HG03175 (cell line): ENCODE results near the gene LGMN.
"Not testable (repeated sequence)": the region's sequence is repeated elsewhere in the genome, so short reads cannot be mapped to it uniquely, and the experiment has no call there.

Experiments
- ATAC-seq: cut with Tn5 transposase; IDR thresholded peaks from one replicate; pipeline ENCODE4 v1.9.1; 2021; ENCODE audit warnings: mild to moderate bottlenecking, moderate library complexity; ENCODE audit not compliant: unreplicated experiment

The LGMN gene

GRCh38 chr14:92729634-92730358 lies 18.6 kb downstream of the LGMN start:
- peak; percentile 86 for ATAC-seq

- peak; percentile 62 for ATAC-seq
These were observed 19.6 kb downstream of the LGMN start for GRCh38 chr14:92728759-92729364.

GRCh38 chr14:92726933-92727262 lies 21.5 kb downstream of the LGMN start:
- ATAC-seq = no peak

- ATAC-seq = no peak
These were observed 22.1 kb downstream of the LGMN start for GRCh38 chr14:92726135-92726932.

GRCh38 chr14:92724516-92725340 lies 23.7 kb downstream of the LGMN start:
- ATAC-seq = no peak

GRCh38 chr14:92719890-92720323 lies 28.5 kb downstream of the LGMN start:
- no peak for ATAC-seq

GRCh38 chr14:92719421-92719820 lies 29.0 kb downstream of the LGMN start:
- ATAC-seq = no peak

GRCh38 chr14:92718664-92719063 lies 29.8 kb downstream of the LGMN start:
- no peak for ATAC-seq

GRCh38 chr14:92717571-92718042 lies 30.8 kb downstream of the LGMN start:
- ATAC-seq = no peak

- ATAC-seq = no peak
These were observed 32.3 kb downstream of the LGMN start for GRCh38 chr14:92716131-92716530.

- ATAC-seq = not testable (repeated sequence)
These were observed 33.6 kb downstream of the LGMN start for GRCh38 chr14:92714739-92715307.

GRCh38 chr14:92712654-92713051 lies 35.8 kb downstream of the LGMN start:
- no peak for ATAC-seq

GRCh38 chr14:92711976-92712653 lies 36.3 kb downstream of the LGMN start:
- no peak for ATAC-seq

- no peak for ATAC-seq
These were observed 38.5 kb downstream of the LGMN start for GRCh38 chr14:92710001-92710341.

GRCh38 chr14:92709340-92710000 lies 39.0 kb downstream of the LGMN start:
- no peak for ATAC-seq

- no peak for ATAC-seq
These were observed 42.0 kb downstream of the LGMN start for GRCh38 chr14:92706386-92706785.

- no peak for ATAC-seq
These were observed 43.6 kb downstream of the LGMN start for GRCh38 chr14:92704821-92705220.

- peak; percentile 98 for ATAC-seq
These were observed 44.2 kb downstream of the LGMN start for GRCh38 chr14:92704036-92704804.

GRCh38 chr14:92703516-92703915 lies 44.9 kb downstream of the LGMN start:
- ATAC-seq = no peak
